ENCODE measurements around the gene IER5L.

Gene IER5L

GRCh38 chr9:129211686-129212085 is 33.6 kb upstream of the IER5L start:
- 96% methylated on average over 4 of the region's 7 CpGs for WGBS (ENCODE audit: insufficient coverage)

GRCh38 chr9:129210125-129210524 is 32.1 kb upstream of the IER5L start:
- Histone ChIP-seq H3K36me3 (ENCODE audit: control insufficient read depth in 4 of 4, insufficient read depth in 4 of 4, low read length in 3 of 4) (no peaks in the 10 kb centered on the region), H3K9me3 (ENCODE audit: control extremely low read depth in 1 of 5, control insufficient read depth in 4 of 5, insufficient read depth in 2 of 5, low read depth in 1 of 5, low read length in 4 of 5) (no peaks in the 10 kb centered on the region), H3K27me3 (replicated peaks in 2 of 5; ENCODE audit: control insufficient read depth in 4 of 5, insufficient read depth in 5 of 5, low read length in 4 of 5) (no peaks in the 10 kb centered on the region), H3K27ac (ENCODE audit: insufficient read depth in 1 of 2, low read depth in 1 of 2, low read length in 2 of 2, poor library complexity in 1 of 2, severe bottlenecking in 2 of 2) (no peak overlapping the region), H3K4me3 (ENCODE audit: control insufficient read depth in 1 of 7, extremely low read depth in 1 of 7, insufficient read depth in 4 of 7, low read depth in 2 of 7, low read length in 6 of 7) (no peak overlapping the region), H3K4me1 (ENCODE audit: control extremely low read depth in 1 of 4, control insufficient read depth in 4 of 4, insufficient read depth in 4 of 4, low read length in 3 of 4) (peaks cover 0 to 11% (median 8%) of the 10 kb centered on the region in 4 experiments)
- no peak for DNase-seq
- ChIA-PET POLR2A (no interaction called here), CTCF (interaction anchor here (1.2 kb wide), 1 partner anchor 73 kb away, joined by 3 read pairs; no protein-coding TSS in a partner anchor)
- 100% methylated on average over 3 of the region's 5 CpGs for WGBS (ENCODE audit: insufficient coverage)

More at GRCh38 chr9:129211686-129212085, 33.6 kb upstream of the IER5L start:
- Histone ChIP-seq H3K27me3 (replicated peaks in 2 of 5; ENCODE audit: control insufficient read depth in 4 of 5, insufficient read depth in 5 of 5, low read length in 4 of 5) (no peaks in the 10 kb centered on the region), H3K4me3 (ENCODE audit: control insufficient read depth in 1 of 7, extremely low read depth in 1 of 7, insufficient read depth in 4 of 7, low read depth in 2 of 7, low read length in 6 of 7) (no peak overlapping the region), H3K9me3 (ENCODE audit: control extremely low read depth in 1 of 5, control insufficient read depth in 4 of 5, insufficient read depth in 2 of 5, low read depth in 1 of 5, low read length in 4 of 5) (no peaks in the 10 kb centered on the region), H3K4me1 (ENCODE audit: control extremely low read depth in 1 of 4, control insufficient read depth in 4 of 4, insufficient read depth in 4 of 4, low read length in 3 of 4) (peaks cover 0 to 11% (median 8%) of the 10 kb centered on the region in 4 experiments), H3K36me3 (ENCODE audit: control insufficient read depth in 4 of 4, insufficient read depth in 4 of 4, low read length in 3 of 4) (no peaks in the 10 kb centered on the region), H3K27ac (ENCODE audit: insufficient read depth in 1 of 2, low read depth in 1 of 2, low read length in 2 of 2, poor library complexity in 1 of 2, severe bottlenecking in 2 of 2) (no peak overlapping the region)
- ChIA-PET CTCF (interaction anchor here (1.0 kb wide), 1 partner anchor 14 kb away, joined by 3 read pairs; no protein-coding TSS in a partner anchor), POLR2A (interaction anchor here (1.2 kb wide), 1 partner anchor 10 kb away, joined by 3 read pairs; no protein-coding TSS in a partner anchor)
- no peak for DNase-seq

GRCh38 chr9:129209580-129209979 is 31.5 kb upstream of the IER5L start:
- H3K36me3 ChIP-seq (ENCODE audit: control insufficient read depth in 4 of 4, insufficient read depth in 4 of 4, low read length in 3 of 4) = no peaks in the 10 kb centered on the region
- POLR2A ChIA-PET = interaction anchor here (0.6 kb wide), 1 partner anchor 368 kb away, joined by 3 read pairs; no protein-coding TSS in a partner anchor
- DNase-seq = no peak
- peaks cover 0 to 11% (median 8%) of the 10 kb centered on the region in 4 experiments for H3K4me1 ChIP-seq (ENCODE audit: control extremely low read depth in 1 of 4, control insufficient read depth in 4 of 4, insufficient read depth in 4 of 4, low read length in 3 of 4)
- no peak overlapping the region for H3K27ac ChIP-seq (ENCODE audit: insufficient read depth in 1 of 2, low read depth in 1 of 2, low read length in 2 of 2, poor library complexity in 1 of 2, severe bottlenecking in 2 of 2)
- H3K9me3 ChIP-seq (ENCODE audit: control extremely low read depth in 1 of 5, control insufficient read depth in 4 of 5, insufficient read depth in 2 of 5, low read depth in 1 of 5, low read length in 4 of 5) = no peaks in the 10 kb centered on the region
- 96% methylated on average over 7 of the region's 7 CpGs for WGBS (ENCODE audit: insufficient coverage)
- H3K27me3 ChIP-seq (replicated peaks in 2 of 5; ENCODE audit: control insufficient read depth in 4 of 5, insufficient read depth in 5 of 5, low read length in 4 of 5) = no peaks in the 10 kb centered on the region
- CTCF ChIA-PET = interaction anchor here (1.2 kb wide), 1 partner anchor 73 kb away, joined by 3 read pairs; no protein-coding TSS in a partner anchor
- no peak overlapping the region for H3K4me3 ChIP-seq (ENCODE audit: control insufficient read depth in 1 of 7, extremely low read depth in 1 of 7, insufficient read depth in 4 of 7, low read depth in 2 of 7, low read length in 6 of 7)

GRCh38 chr9:129209109-129209508 is 31.0 kb upstream of the IER5L start:
- POLR2A ChIA-PET = interaction anchor here (0.6 kb wide), 1 partner anchor 368 kb away, joined by 3 read pairs; no protein-coding TSS in a partner anchor
- no peaks in the 10 kb centered on the region for H3K9me3 ChIP-seq (ENCODE audit: control extremely low read depth in 1 of 5, control insufficient read depth in 4 of 5, insufficient read depth in 2 of 5, low read depth in 1 of 5, low read length in 4 of 5)
- H3K27ac ChIP-seq (ENCODE audit: insufficient read depth in 1 of 2, low read depth in 1 of 2, low read length in 2 of 2, poor library complexity in 1 of 2, severe bottlenecking in 2 of 2) = no peak overlapping the region
- 100% methylated on average over 4 of the region's 4 CpGs for WGBS (ENCODE audit: insufficient coverage)
- H3K4me1 ChIP-seq (ENCODE audit: control extremely low read depth in 1 of 4, control insufficient read depth in 4 of 4, insufficient read depth in 4 of 4, low read length in 3 of 4) = peaks cover 0 to 11% (median 8%) of the 10 kb centered on the region in 4 experiments
- H3K36me3 ChIP-seq (ENCODE audit: control insufficient read depth in 4 of 4, insufficient read depth in 4 of 4, low read length in 3 of 4) = no peaks in the 10 kb centered on the region
- CTCF ChIA-PET = no interaction called here
- no peak overlapping the region for H3K4me3 ChIP-seq (ENCODE audit: control insufficient read depth in 1 of 7, extremely low read depth in 1 of 7, insufficient read depth in 4 of 7, low read depth in 2 of 7, low read length in 6 of 7)
- no peaks in the 10 kb centered on the region for H3K27me3 ChIP-seq (replicated peaks in 2 of 5; ENCODE audit: control insufficient read depth in 4 of 5, insufficient read depth in 5 of 5, low read length in 4 of 5)
- DNase-seq = no peak

- no peaks in the 10 kb centered on the region for H3K27me3 ChIP-seq (replicated peaks in 2 of 5; ENCODE audit: control insufficient read depth in 4 of 5, insufficient read depth in 5 of 5, low read length in 4 of 5)
- ChIA-PET POLR2A (no interaction called here), CTCF (interaction anchor here (0.6 to 0.7 kb wide), 2 partner anchors 21 to 124 kb away, joined by 3 read pairs; no protein-coding TSS in a partner anchor)
- 70% methylated on average over 13 of the region's 17 CpGs for WGBS (ENCODE audit: insufficient coverage)
- no peaks in the 10 kb centered on the region for H3K9me3 ChIP-seq (ENCODE audit: control extremely low read depth in 1 of 5, control insufficient read depth in 4 of 5, insufficient read depth in 2 of 5, low read depth in 1 of 5, low read length in 4 of 5)
- no peaks in the 10 kb centered on the region for H3K36me3 ChIP-seq (ENCODE audit: control insufficient read depth in 4 of 4, insufficient read depth in 4 of 4, low read length in 3 of 4)
- no peak overlapping the region for H3K4me3 ChIP-seq (ENCODE audit: control insufficient read depth in 1 of 7, extremely low read depth in 1 of 7, insufficient read depth in 4 of 7, low read depth in 2 of 7, low read length in 6 of 7)
- peaks cover 0 to 11% (median 8%) of the 10 kb centered on the region in 4 experiments for H3K4me1 ChIP-seq (ENCODE audit: control extremely low read depth in 1 of 4, control insufficient read depth in 4 of 4, insufficient read depth in 4 of 4, low read length in 3 of 4)
- no peak overlapping the region for H3K27ac ChIP-seq (ENCODE audit: insufficient read depth in 1 of 2, low read depth in 1 of 2, low read length in 2 of 2, poor library complexity in 1 of 2, severe bottlenecking in 2 of 2)
- no peak for DNase-seq
Observed at GRCh38 chr9:129208207-129209032, 30.4 kb upstream of the IER5L start.

GRCh38 chr9:129206905-129207304 is 28.8 kb upstream of the IER5L start:
- Histone ChIP-seq H3K27me3 (replicated peaks in 2 of 5; ENCODE audit: control insufficient read depth in 4 of 5, insufficient read depth in 5 of 5, low read length in 4 of 5) (no peaks in the 10 kb centered on the region), H3K27ac (ENCODE audit: insufficient read depth in 1 of 2, low read depth in 1 of 2, low read length in 2 of 2, poor library complexity in 1 of 2, severe bottlenecking in 2 of 2) (no peak overlapping the region), H3K4me1 (ENCODE audit: control extremely low read depth in 1 of 4, control insufficient read depth in 4 of 4, insufficient read depth in 4 of 4, low read length in 3 of 4) (peaks cover 0 to 18% (median 10%) of the 10 kb centered on the region in 4 experiments), H3K36me3 (ENCODE audit: control insufficient read depth in 4 of 4, insufficient read depth in 4 of 4, low read length in 3 of 4) (no peaks in the 10 kb centered on the region), H3K4me3 (ENCODE audit: control insufficient read depth in 1 of 7, extremely low read depth in 1 of 7, insufficient read depth in 4 of 7, low read depth in 2 of 7, low read length in 6 of 7) (no peak overlapping the region), H3K9me3 (ENCODE audit: control extremely low read depth in 1 of 5, control insufficient read depth in 4 of 5, insufficient read depth in 2 of 5, low read depth in 1 of 5, low read length in 4 of 5) (no peaks in the 10 kb centered on the region)
- 80% methylated on average over 5 of the region's 7 CpGs for whole genome bisulfite sequencing (ENCODE audit: insufficient coverage)
- POLR2A ChIA-PET = no interaction called here
- DNase-seq = no peak
- CTCF ChIA-PET = no interaction called here

- WGBS (ENCODE audit: insufficient coverage) = 100% methylated on average over 1 of the region's 2 CpGs
- POLR2A ChIA-PET = no interaction called here
Observed at GRCh38 chr9:129206401-129206800, 28.3 kb upstream of the IER5L start.

More at GRCh38 chr9:129206401-129206800, 28.3 kb upstream of the IER5L start:
- no peak for DNase-seq
- Histone ChIP-seq H3K27me3 (replicated peaks in 2 of 5; ENCODE audit: control insufficient read depth in 4 of 5, insufficient read depth in 5 of 5, low read length in 4 of 5) (no peaks in the 10 kb centered on the region), H3K36me3 (ENCODE audit: control insufficient read depth in 4 of 4, insufficient read depth in 4 of 4, low read length in 3 of 4) (no peaks in the 10 kb centered on the region), H3K4me1 (ENCODE audit: control extremely low read depth in 1 of 4, control insufficient read depth in 4 of 4, insufficient read depth in 4 of 4, low read length in 3 of 4) (peaks cover 0 to 18% (median 10%) of the 10 kb centered on the region in 4 experiments), H3K9me3 (ENCODE audit: control extremely low read depth in 1 of 5, control insufficient read depth in 4 of 5, insufficient read depth in 2 of 5, low read depth in 1 of 5, low read length in 4 of 5) (no peaks in the 10 kb centered on the region), H3K27ac (ENCODE audit: insufficient read depth in 1 of 2, low read depth in 1 of 2, low read length in 2 of 2, poor library complexity in 1 of 2, severe bottlenecking in 2 of 2) (no peak overlapping the region), H3K4me3 (ENCODE audit: control insufficient read depth in 1 of 7, extremely low read depth in 1 of 7, insufficient read depth in 4 of 7, low read depth in 2 of 7, low read length in 6 of 7) (no peak overlapping the region)
- CTCF ChIA-PET = no interaction called here

All from common myeloid progenitor, CD34-positive (primary cell).